IMR-90 (cell line): ENCODE results near the gene SPATA25. TPM values are rescaled to one million over a fixed set of nuclear protein-coding genes. Genes with fewer than 3 reads are reported as not detected.
A peak's percentile ranks its signal among the peaks of the same experiment; 100 is the strongest.

Experiments
- ATAC-seq: fragments of 200-7000 bp; cut with Tn5 transposase; 2 replicates; pipeline ENCODE4 v1.9.1; 2020; ENCODE audit warnings: low read depth, mild to moderate bottlenecking, moderate library complexity
- BruUV-seq: library from RNA; stranded (reverse); fragments of 400-500 nt; replicated peaks from 2 replicates; lab custom pipeline; 2021; lab: Mats Ljungman, UMichigan
- CTCF ChIA-PET: fragments of 300-600 bp; formaldehyde crosslinking; extraction: SDS; loops from one replicate; lab custom pipeline; 2021; ENCODE audit warnings: antibody characterized with exemption; lab: Yijun Ruan, JAX
- POLR2A ChIA-PET: fragments of 300-600 bp; sonication (Branson Sonifier 250); formaldehyde crosslinking; loops from one replicate; lab custom pipeline; 2022; ENCODE audit warnings: antibody characterized with exemption; ENCODE audit not compliant: unreplicated experiment; lab: Charles Lee
- DNase-seq: peaks from one replicate; pipeline ENCODE4 v3.0.0; 2013
- H2AFZ ChIP-seq: replicated peaks from 2 replicates; pipeline ENCODE3; 2013; ENCODE audit warnings: low read length, mild to moderate bottlenecking; ENCODE audit not compliant: poor library complexity
- H2AK5ac ChIP-seq: 2 replicates; pipeline ENCODE4 v1.6.1; 2013; ENCODE audit warnings: low read depth, low read length, inconsistent platforms
- H2AK9ac ChIP-seq: replicated peaks from 2 replicates; pipeline ENCODE3; 2013; ENCODE audit warnings: mild to moderate bottlenecking, low read depth, low read length, moderate library complexity; ENCODE audit not compliant: poor library complexity
- H2BK120ac ChIP-seq: 2 replicates; pipeline ENCODE4 v1.6.1; 2013; ENCODE audit warnings: low read depth, low read length, inconsistent platforms
- H2BK15ac ChIP-seq: 3 replicates; pipeline ENCODE4 v1.6.1; 2013; ENCODE audit warnings: low read depth, low read length, inconsistent platforms
- H2BK20ac ChIP-seq: 2 replicates; pipeline ENCODE4 v1.6.1; 2013; ENCODE audit warnings: low read depth, mild to moderate bottlenecking, inconsistent platforms, low read length, moderate library complexity
- H2BK5ac ChIP-seq: 2 replicates; pipeline ENCODE4 v1.6.1; 2013; ENCODE audit warnings: mild to moderate bottlenecking, low read depth, low read length, inconsistent platforms; ENCODE audit not compliant: poor library complexity, severe bottlenecking
- H3K14ac ChIP-seq: replicated peaks from 2 replicates; pipeline ENCODE4 v1.6.1; 2013; ENCODE audit warnings: low read depth, low read length, inconsistent platforms
- H3K18ac ChIP-seq: 2 replicates; pipeline ENCODE4 v1.6.1; 2013; ENCODE audit warnings: low read depth, low read length, control low read depth
- H3K23ac ChIP-seq: 2 replicates; pipeline ENCODE4 v1.6.1; 2013; ENCODE audit warnings: low read depth, low read length, inconsistent platforms
- H3K27ac ChIP-seq: 2 replicates; pipeline ENCODE4 v1.5.1; 2013; ENCODE audit warnings: mild to moderate bottlenecking, control low read depth, low read length; ENCODE audit not compliant: insufficient read depth
- H3K27me3 ChIP-seq: 2 replicates; pipeline ENCODE4 v1.6.1; 2013; ENCODE audit warnings: low read length; ENCODE audit not compliant: control insufficient read depth, insufficient read depth
- H3K36me3 ChIP-seq: 2 replicates; pipeline ENCODE4 v1.6.1; 2013; ENCODE audit warnings: low read length, mixed read lengths; ENCODE audit not compliant: control insufficient read depth, insufficient read depth
- H3K4ac ChIP-seq: 2 replicates; pipeline ENCODE4 v1.6.1; 2013; ENCODE audit warnings: low read depth, low read length, inconsistent platforms
- H3K4me1 ChIP-seq: 2 replicates; pipeline ENCODE4 v1.6.1; 2013; ENCODE audit warnings: low read length, mixed read lengths; ENCODE audit not compliant: control insufficient read depth, insufficient read depth
- H3K4me2 ChIP-seq: 2 replicates; pipeline ENCODE4 v1.6.1; 2013; ENCODE audit warnings: low read depth, mild to moderate bottlenecking, control low read depth, low read length, moderate library complexity
- H3K4me3 ChIP-seq: 2 replicates; pipeline ENCODE4 v1.5.1; 2013; ENCODE audit warnings: low read depth, mild to moderate bottlenecking, control low read depth, low read length, moderate library complexity; ENCODE audit not compliant: insufficient read depth
- H3K56ac ChIP-seq: 2 replicates; pipeline ENCODE4 v1.6.1; 2013; ENCODE audit warnings: low read length, inconsistent platforms; ENCODE audit not compliant: insufficient read depth; ENCODE audit errors: extremely low read depth
- H3K79me1 ChIP-seq, 2 experiments: 2 replicates each; pipeline ENCODE4 v1.6.1; 2013; ENCODE audit warnings: low read length in 2 of 2, inconsistent platforms in 1 of 2, low read depth in 1 of 2
- H3K9ac ChIP-seq: 2 replicates; pipeline ENCODE4 v1.6.1; 2013; ENCODE audit warnings: low read depth, low read length, control low read depth
- H3K9me1 ChIP-seq: 2 replicates; pipeline ENCODE4 v1.6.1; 2013; ENCODE audit warnings: low read length, inconsistent platforms; ENCODE audit not compliant: insufficient read depth
- H3K9me3 ChIP-seq: 2 replicates; pipeline ENCODE4 v1.6.1; 2013; ENCODE audit warnings: low read length; ENCODE audit not compliant: control insufficient read depth, insufficient read depth
- H4K20me1 ChIP-seq: 2 replicates; pipeline ENCODE4 v1.6.1; 2013; ENCODE audit warnings: low read length, inconsistent platforms; ENCODE audit not compliant: insufficient read depth
- H4K5ac ChIP-seq: 2 replicates; pipeline ENCODE4 v1.6.1; 2013; ENCODE audit warnings: mild to moderate bottlenecking, low read depth, low read length, control low read depth
- H4K8ac ChIP-seq, 2 experiments: 2 replicates each; pipeline ENCODE4 v1.6.1; 2013; ENCODE audit warnings: low read depth in 2 of 2, low read length in 2 of 2, control low read depth in 1 of 2, inconsistent platforms in 1 of 2
- H4K91ac ChIP-seq: 2 replicates; pipeline ENCODE4 v1.6.1; 2013; ENCODE audit warnings: low read depth, low read length, inconsistent platforms; ENCODE audit not compliant: insufficient read depth
- CEBPB ChIP-seq: IDR thresholded peaks from 2 replicates; pipeline ENCODE4 v1.6.1; 2012; ENCODE audit warnings: low read depth, low read length, improper control_type of control experiment
- WGBS, 2 experiments: methylation state at CpG; one replicate each; pipeline versions ENCODE4 v1.1.5 to v1.1.7; 2013; ENCODE audit warnings: missing lambda C conversion rate in 2 of 2; ENCODE audit not compliant: insufficient read length in 1 of 2; ENCODE audit errors: extremely low coverage in 2 of 2; 5-methylcytosine and 5-hydroxymethylcytosine counted together
- dilution Hi-C: fragments of 300-500 bp; cut with HindIII; formaldehyde crosslinking; loops from one replicate; pipeline ENCODE4 v1.14.3; 2018; ENCODE audit warnings: low sequenced_read_pairs; ENCODE audit not compliant: unreplicated experiment
- in situ Hi-C: fragments of 300-500 bp; cut with MboI; formaldehyde crosslinking; loops from 3 replicates; pipeline ENCODE4 v1.14.3; 2019; ENCODE audit warnings: low sequenced_read_pairs, inconsistent platforms, mixed read lengths
- intact Hi-C: fragments of 100-400 bp; cut with micrococcal nuclease; formaldehyde crosslinking; loops from 2 replicates; pipeline ENCODE4 v1.10.0; 2022
- polyA plus RNA-seq, 3 experiments: library from polyadenylated mRNA; depleted of rRNA; stranded (reverse); fragments of >200 nt; gene quantifications; 2 replicates each; pipeline ENCODE4 v1.2.3, GENCODE V29; 2012; ENCODE audit warnings: low replicate concordance in 1 of 3
- total RNA-seq: library from RNA; depleted of rRNA; stranded (reverse); fragments of >200 nt; gene quantifications from 2 replicates; pipeline ENCODE4 v1.2.3, GENCODE V29; 2012

SPATA25 gene
- total and polyA plus RNA-seq, 2 of the 4 experiments (the other 2 are of a cell fraction), result 0.18 to 0.36 TPM

- Histone ChIP-seq H3K36me3 (peaks cover 57% of the 10 kb centered on the region), H3K4ac (no peak overlapping the region), H2BK120ac (no peak overlapping the region), H4K8ac (no peak overlapping the region), H2BK15ac (no peak overlapping the region), H3K79me1 (peaks cover 11 to 24% of the 10 kb centered on the region in 2 experiments), H2AK5ac (no peak overlapping the region), H3K23ac (no peak overlapping the region), H2AK9ac (peak overlapping the region; percentile 13), H4K5ac (no peak overlapping the region), H3K9me3 (no peaks in the 10 kb centered on the region), H3K27me3 (no peaks in the 10 kb centered on the region), H3K9me1 (peaks cover 19% of the 10 kb centered on the region), H3K4me3 (no peak overlapping the region), H3K56ac (no peak overlapping the region), H2AFZ (no peak overlapping the region), H4K91ac (no peak overlapping the region), H3K4me2 (no peak overlapping the region), H4K20me1 (peaks cover 5% of the 10 kb centered on the region), H2BK20ac (no peak overlapping the region), H3K27ac (no peak overlapping the region), H2BK5ac (no peak overlapping the region), H3K18ac (no peak overlapping the region), H3K4me1 (peaks cover 4% of the 10 kb centered on the region), H3K14ac (no peak overlapping the region), H3K9ac (no peak overlapping the region)
- DNase-seq, result no peak
- no TSS peak for BruUV-seq
- dilution Hi-C loops (no loop called here), in situ Hi-C loops (no loop called here), intact Hi-C loops (no loop called here)
- ChIA-PET POLR2A (no interaction called here), CTCF (no interaction called here)
- TF ChIP-seq CEBPB, result no peak
- 95% methylated on average over 20 of the region's 25 CpGs; no CpG with 5 or more reads in 1 of the 2 experiments for WGBS, 2 experiments
- no peak for ATAC-seq
These were observed 46.7 kb downstream of the SPATA25 start for GRCh38 chr20:45840700-45841198.
